Measurements from ENCODE around the gene ATP8A2.

GRCh38 chr13:25347151-25347550, 24.6 kb upstream of the ATP8A2 start:
- no peak for TF ChIP-seq ZNF175 (CRISPR knock-in tag; IDR thresholded peaks at IDR 0.05; ENCODE audit: low read depth)
- TF ChIP-seq KLF13 (tag; IDR thresholded peaks at IDR 0.05; ENCODE audit: borderline replicate concordance, low read depth) = no peak
- TF ChIP-seq ZNF174 (CRISPR knock-in tag; IDR thresholded peaks at IDR 0.05) = no peak

Measured in K562 (cell line).